SK-MEL-5 (cell line): ENCODE measurements around the gene IL36RN. TPM values are rescaled to one million over a fixed set of nuclear protein-coding genes. Genes with fewer than 3 reads are reported as not detected.

Source experiments
- DNase-seq: peaks from one replicate; pipeline ENCODE4 v3.0.0-alpha.2; 2016; ENCODE audit warnings: low read depth, low spot score
- in situ Hi-C: cut with HindIII; loops from 2 replicates; pipeline ENCODE4 v1.10.0; 2016; ENCODE audit warnings: low sequenced_read_pairs, high pct_unique_total_duplicates, low pct_unique_long_range_greater_than_20kb
- polyA plus RNA-seq, 2 experiments: library from polyadenylated mRNA; depleted of rRNA; stranded (reverse); fragments of >200 nt; gene quantifications; 2 replicates each; pipeline ENCODE4 v1.2.3, GENCODE V29; 2015
- total RNA-seq: library from RNA; depleted of rRNA; stranded (reverse); fragments of >200 nt; shearing (Covaris generic); gene quantifications from 2 replicates; pipeline ENCODE4 v1.2.3, GENCODE V29; 2014; rRNA removed

IL36RN gene
- not detected in 2 replicates for total RNA-seq
- polyA plus RNA-seq (2015; cell fraction: cytosol; rRNA removed), result 0.11 TPM in 1 of 2 replicates, not detected in the other
- polyA plus RNA-seq (2015; cell fraction: nucleus; rRNA removed), result 0.12 TPM in 1 of 2 replicates, not detected in the other

- in situ Hi-C loops, result no loop called here
- DNase-seq, result no peak
These were observed at the start of gene IL36RN for GRCh38 chr2:113058998-113059960. TSS of gene IL36RN (plus strand) at chr2:113059198. CDS start at chr2:113059439, 241 bp downstream.

GRCh38 chr2:113009622-113010021 is 49.4 kb upstream of the IL36RN start:
- in situ Hi-C loops, result no loop called here
- no peak for DNase-seq

- DNase-seq, result no peak
- in situ Hi-C loops, result no loop called here
These were observed 48.9 kb upstream of the IL36RN start for GRCh38 chr2:113010088-113010487.

- DNase-seq, result no peak
- in situ Hi-C loops, result no loop called here
These were observed 47.9 kb upstream of the IL36RN start for GRCh38 chr2:113011108-113011507.

GRCh38 chr2:113012436-113013335 is 46.3 kb upstream of the IL36RN start:
- no peak for DNase-seq
- in situ Hi-C loops, result no loop called here

GRCh38 chr2:113013336-113013661 is 45.7 kb upstream of the IL36RN start:
- DNase-seq, result no peak
- in situ Hi-C loops, result no loop called here

- no peak for DNase-seq
- in situ Hi-C loops, result no loop called here
These were observed 44.9 kb upstream of the IL36RN start for GRCh38 chr2:113014067-113014466.

- in situ Hi-C loops, result no loop called here
- DNase-seq, result no peak
These were observed 44.0 kb upstream of the IL36RN start for GRCh38 chr2:113015042-113015441.

GRCh38 chr2:113015655-113016054 is 43.3 kb upstream of the IL36RN start:
- DNase-seq, result no peak
- in situ Hi-C loops, result no loop called here

- in situ Hi-C loops, result no loop called here
- no peak for DNase-seq
These were observed 40.5 kb upstream of the IL36RN start for GRCh38 chr2:113018509-113018908.

GRCh38 chr2:113021312-113021711 is 37.7 kb upstream of the IL36RN start:
- in situ Hi-C loops, result no loop called here
- no peak for DNase-seq

- no peak for DNase-seq
- in situ Hi-C loops, result no loop called here
These were observed 34.2 kb upstream of the IL36RN start for GRCh38 chr2:113024764-113025163.

GRCh38 chr2:113025737-113026136 is 33.3 kb upstream of the IL36RN start:
- DNase-seq, result no peak
- in situ Hi-C loops, result no loop called here

GRCh38 chr2:113027691-113028090 is 31.3 kb upstream of the IL36RN start:
- in situ Hi-C loops, result no loop called here
- no peak for DNase-seq

GRCh38 chr2:113028112-113028511 is 30.9 kb upstream of the IL36RN start:
- DNase-seq, result no peak
- in situ Hi-C loops, result no loop called here

- no peak for DNase-seq
These were observed 26.3 kb upstream of the IL36RN start for GRCh38 chr2:113032737-113033136.

GRCh38 chr2:113034016-113034415 is 25.0 kb upstream of the IL36RN start:
- no peak for DNase-seq
- in situ Hi-C loops, result no loop called here

More at GRCh38 chr2:113032737-113033136, 26.3 kb upstream of the IL36RN start:
- in situ Hi-C loops, result no loop called here

- DNase-seq, result no peak
- in situ Hi-C loops, result no loop called here
These were observed 22.2 kb upstream of the IL36RN start for GRCh38 chr2:113036763-113037162.
